CD4-positive, alpha-beta memory T cell (primary cell): ENCODE measurements around the gene UNKL. TPM values are rescaled to one million over a fixed set of nuclear protein-coding genes. Genes with fewer than 3 reads are reported as not detected.

Experiments
- CTCF ChIA-PET: fragments of 350-600 bp; sonication (Branson Sonifier 250); formaldehyde crosslinking; loops from one replicate; lab custom pipeline; 2021; ENCODE audit warnings: inconsistent platforms; ENCODE audit not compliant: partially characterized antibody; lab: Charles Lee
- POLR2A ChIA-PET: fragments of 350-600 bp; sonication (Branson Sonifier 250); formaldehyde crosslinking; loops from one replicate; lab custom pipeline; 2021; ENCODE audit not compliant: partially characterized antibody; lab: Charles Lee
- DNase-seq, 5 donors: peaks; one replicate each; pipeline versions ENCODE4 v3.0.0 to v3.0.0-alpha.2; 2020 to 2022; ENCODE audit warnings: mixed read lengths in 1 of 5
- H3K27ac ChIP-seq: one replicate; pipeline ENCODE4 v1.7.0; 2013; ENCODE audit warnings: low read depth, low read length
- H3K27me3 ChIP-seq: 2 replicates; pipeline ENCODE4 v1.7.0; 2013; ENCODE audit warnings: mild to moderate bottlenecking, low read length, moderate library complexity; ENCODE audit not compliant: insufficient read depth
- H3K36me3 ChIP-seq: 2 replicates; pipeline ENCODE4 v1.7.0; 2013; ENCODE audit warnings: mild to moderate bottlenecking, low read length, moderate library complexity; ENCODE audit not compliant: insufficient read depth
- H3K4me1 ChIP-seq: 2 replicates; pipeline ENCODE4 v1.7.0; 2013; ENCODE audit warnings: mild to moderate bottlenecking, low read length, moderate library complexity; ENCODE audit not compliant: insufficient read depth
- H3K4me3 ChIP-seq, 2 donors: one replicate each; pipeline ENCODE4 v1.7.0; 2013; ENCODE audit warnings: low read length in 2 of 2, mild to moderate bottlenecking in 1 of 2
- H3K9me3 ChIP-seq, 2 donors: one replicate each; pipeline ENCODE4 v1.7.0; 2013; ENCODE audit warnings: low read length in 2 of 2, control low read depth in 1 of 2; ENCODE audit not compliant: control insufficient read depth in 1 of 2
- H3K27ac Mint-ChIP-seq, 7 donors: one replicate each; pipeline ENCODE4 v1.8.0; 2020 to 2021; ENCODE audit warnings: mixed read lengths in 7 of 7, mild to moderate bottlenecking in 6 of 7, inconsistent platforms in 3 of 7, moderate library complexity in 3 of 7
- H3K27me3 Mint-ChIP-seq, 2 donors: one replicate each; pipeline ENCODE4 v1.8.0; 2020 to 2021; ENCODE audit warnings: mixed read lengths in 2 of 2
- H3K36me3 Mint-ChIP-seq, 2 donors: one replicate each; pipeline ENCODE4 v1.8.0; 2020 to 2021; ENCODE audit warnings: mixed read lengths in 2 of 2, inconsistent platforms in 1 of 2, mild to moderate bottlenecking in 1 of 2
- H3K4me1 Mint-ChIP-seq, 4 donors: one replicate each; pipeline ENCODE4 v1.8.0; 2020 to 2021; ENCODE audit warnings: mixed read lengths in 4 of 4, mild to moderate bottlenecking in 1 of 4
- H3K4me3 Mint-ChIP-seq, 8 donors: one replicate each; pipeline ENCODE4 v1.8.0; 2020 to 2021; ENCODE audit warnings: mixed read lengths in 8 of 8, mild to moderate bottlenecking in 7 of 8, moderate library complexity in 6 of 8, inconsistent platforms in 3 of 8
- H3K9me3 Mint-ChIP-seq, 8 donors: one replicate each; pipeline ENCODE4 v1.8.0; 2020 to 2021; ENCODE audit warnings: mixed read lengths in 8 of 8, mild to moderate bottlenecking in 5 of 8, inconsistent platforms in 3 of 8, moderate library complexity in 1 of 8
- intact Hi-C: fragments of 100-400 bp; cut with micrococcal nuclease; formaldehyde crosslinking; loops from one replicate; pipeline ENCODE4 v1.15.1; 2023
- polyA plus RNA-seq, 2 donors: library from polyadenylated mRNA; unstranded; fragments of 300-500 nt; fragmentation: Illumina TruSeq; gene quantifications; one replicate each; pipeline ENCODE4 v1.2.3, GENCODE V29; 2021
- total RNA-seq, 2 experiments: library from RNA; stranded (reverse); gene quantifications; one replicate each; pipeline ENCODE4 v1.2.3, GENCODE V29; 2021

The UNKL gene
- total and polyA plus RNA-seq, 4 experiments from 2014 or later, result 1.3 to 122 (median 59.5) TPM

DNA sequence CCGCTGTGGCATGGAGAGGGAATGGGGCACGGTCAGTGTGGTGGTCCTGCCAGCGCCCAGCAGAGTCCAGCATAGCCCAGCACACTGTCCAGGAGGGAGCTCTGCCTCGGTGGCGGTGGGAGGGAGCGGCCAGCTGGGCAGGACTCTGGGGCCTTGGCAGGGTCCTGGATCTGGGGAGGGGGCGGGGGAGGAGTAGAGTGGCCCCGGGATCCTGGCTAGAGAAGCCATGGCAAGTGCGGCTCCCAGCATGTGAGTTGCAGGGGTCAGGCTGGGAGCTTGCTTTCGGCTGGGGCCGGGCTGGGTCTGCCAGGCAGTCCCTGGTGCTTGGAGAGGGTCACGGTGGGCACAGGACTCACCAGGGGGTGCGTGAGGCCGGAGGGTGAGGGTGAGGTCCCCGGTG lies 58.9 kb downstream of the UNKL start:
- Histone ChIP-seq H3K27me3 (no peaks in the 10 kb centered on the region), H3K36me3 (peaks cover under 1% of the 10 kb centered on the region), H3K27ac (no peak overlapping the region), H3K4me3 (no peak overlapping the region), H3K4me1 (peaks cover 17% of the 10 kb centered on the region), H3K9me3 (no peaks in the 10 kb centered on the region)
- peak overlapping the region in 2 of 7 donors; percentile 51 to 91 for H3K27ac Mint-ChIP-seq
- peaks cover 0 to 7% (median 0%) of the 10 kb centered on the region in 8 donors for H3K9me3 Mint-ChIP-seq
- peaks cover 18 to 47% (median 24%) of the 10 kb centered on the region in 4 donors for H3K4me1 Mint-ChIP-seq
- DNase-seq, result no peak
- ChIA-PET POLR2A (no interaction called here), CTCF (no interaction called here)
- intact Hi-C loops, result no loop called here
- H3K4me3 Mint-ChIP-seq, result no peak overlapping the region
- no peaks in the 10 kb centered on the region for H3K27me3 Mint-ChIP-seq
- H3K36me3 Mint-ChIP-seq, result peaks cover 0 to 10% of the 10 kb centered on the region in 2 donors

DNA sequence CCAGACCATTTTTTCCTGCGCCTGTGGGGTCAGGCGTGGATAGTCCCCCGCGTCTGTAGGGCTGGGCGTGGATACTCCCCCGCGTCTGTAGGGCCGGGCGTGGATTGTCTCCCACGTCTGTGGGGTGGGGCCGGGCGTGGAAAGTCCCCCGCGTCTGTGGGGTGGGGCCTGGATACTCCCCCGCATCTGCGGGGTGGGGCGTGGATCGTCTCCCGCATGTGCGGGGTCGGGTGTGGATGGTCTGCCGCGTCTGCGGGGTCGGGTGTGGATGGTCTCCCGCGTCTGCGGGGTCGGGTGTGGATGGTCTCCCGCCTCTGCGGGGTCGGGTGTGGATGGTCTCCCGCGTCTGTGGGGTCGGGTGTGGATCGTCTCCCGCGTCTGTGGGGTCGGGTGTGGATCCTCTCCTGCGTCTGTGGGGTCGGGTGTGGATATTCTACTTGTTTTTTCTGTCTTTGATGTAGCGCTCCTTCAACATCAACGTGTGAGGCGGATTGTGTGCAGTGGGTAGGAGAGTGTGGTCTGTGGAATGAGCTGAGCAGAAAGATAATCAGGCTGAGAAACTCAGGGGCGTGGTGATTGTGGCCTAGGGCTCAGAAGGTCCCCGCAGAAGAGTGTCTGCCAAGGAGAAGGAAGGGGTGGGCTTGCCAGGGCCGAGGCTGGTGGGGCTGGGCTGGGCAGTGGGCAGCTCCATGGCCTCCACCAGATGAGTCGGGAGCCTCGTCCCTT lies 59.5 kb downstream of the UNKL start:
- H3K27me3 ChIP-seq, result no peaks in the 10 kb centered on the region
- H3K4me1 Mint-ChIP-seq, result peaks cover 18 to 53% (median 28%) of the 10 kb centered on the region in 4 donors
- H3K4me3 ChIP-seq, result no peak overlapping the region
- H3K36me3 Mint-ChIP-seq, result peaks cover 3 to 7% of the 10 kb centered on the region in 2 donors
- H3K36me3 ChIP-seq, result peaks cover 6% of the 10 kb centered on the region
- H3K27ac Mint-ChIP-seq, result peak overlapping the region in 3 of 7 donors; percentile 7 to 91 (median 69)
- H3K27me3 Mint-ChIP-seq, result no peaks in the 10 kb centered on the region
- intact Hi-C loops, result no loop called here
- ChIA-PET CTCF (no interaction called here), POLR2A (interaction anchor here (0.9 to 1.8 kb wide), 4 partner anchors 13 to 66 kb away, joined by 3 to 4 read pairs (median 4); partner anchors contain the start of genes UBE2I and UQCC4)
- H3K4me3 Mint-ChIP-seq, result peak overlapping the region in 2 of 8 donors; percentile 46 to 57
- H3K27ac ChIP-seq, result no peak overlapping the region
- peaks cover 23% of the 10 kb centered on the region for H3K4me1 ChIP-seq
- no peak for DNase-seq
- no peaks in the 10 kb centered on the region for H3K9me3 ChIP-seq
- peaks cover 0 to 9% (median 0%) of the 10 kb centered on the region in 8 donors for H3K9me3 Mint-ChIP-seq

DNA sequence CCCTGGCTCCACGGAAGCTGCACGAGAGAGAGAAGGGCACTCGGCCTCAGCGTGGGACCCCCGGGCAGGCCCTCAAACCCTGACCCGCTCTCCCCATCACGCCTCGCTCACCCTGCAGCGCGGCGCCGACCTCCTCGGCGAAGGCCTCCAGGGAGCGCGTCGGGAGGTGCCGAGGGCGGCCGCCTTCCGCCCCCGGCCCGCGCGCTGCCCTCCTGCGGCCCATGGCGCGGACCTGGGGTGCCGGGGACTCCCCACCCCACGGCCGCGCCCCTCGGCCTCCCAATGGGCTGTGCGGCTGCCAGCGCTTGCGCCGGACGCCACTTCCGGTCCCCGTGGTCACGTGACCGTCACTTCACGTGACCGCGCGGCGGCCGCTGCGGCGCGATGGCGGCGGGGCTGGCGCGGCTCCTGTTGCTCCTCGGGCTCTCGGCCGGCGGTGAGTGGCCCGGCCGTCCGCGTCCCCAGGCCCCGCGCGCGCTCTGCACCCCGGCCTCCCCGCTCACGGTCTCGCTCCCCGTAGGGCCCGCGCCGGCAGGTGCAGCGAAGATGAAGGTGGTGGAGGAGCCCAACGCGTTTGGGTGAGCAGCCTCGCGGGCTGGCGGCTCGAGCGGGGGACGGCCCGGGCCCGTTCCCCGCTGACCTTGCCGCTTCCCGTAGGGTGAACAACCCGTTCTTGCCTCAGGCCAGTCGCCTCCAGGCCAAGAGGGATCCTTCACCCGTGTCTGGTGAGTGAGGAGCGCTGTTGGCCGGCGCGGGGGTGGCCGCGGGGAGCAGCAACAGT lies 62.7 kb downstream of the UNKL start, which contains the start of the genes GNPTG and TSR3:
Gene GNPTG (plus strand): TSS at position 350 of the 781 bp plus-strand sequence. CDS start 35 bp downstream, at position 385.
Gene TSR3 (minus strand): TSS at position 297 of the 781 bp plus-strand sequence. CDS start 74 bp downstream, at position 223.
- Mint-ChIP-seq H3K36me3 (peaks cover 4 to 8% of the 10 kb centered on the region in 2 donors), H3K4me1 (peaks cover 18 to 52% (median 29%) of the 10 kb centered on the region in 4 donors), H3K27me3 (no peaks in the 10 kb centered on the region), H3K27ac (peak within 1 kb of the TSS; percentile 82 to 96 (median 91)), H3K4me3 (peak within 1 kb of the TSS; percentile 80 to 90 (median 84)), H3K9me3 (peaks cover 0 to 11% (median 0%) of the 10 kb centered on the region in 8 donors)
- Histone ChIP-seq H3K4me3 (peak within 1 kb of the TSS; percentile 32 to 82), H3K36me3 (peaks cover 17% of the 10 kb centered on the region), H3K9me3 (no peaks in the 10 kb centered on the region), H3K4me1 (peaks cover 23% of the 10 kb centered on the region), H3K27me3 (no peaks in the 10 kb centered on the region), H3K27ac (peak within 1 kb of the TSS; percentile 75)
- CTCF ChIA-PET, result no interaction called here
- DNase-seq, result peak; percentile 82 to 91 (median 85)
- POLR2A ChIA-PET, result interaction anchor here (1.1 to 1.9 kb wide), 4 partner anchors 9 to 42 kb away, joined by 3 to 7 read pairs (median 4); partner anchors contain the start of gene UBE2I
- intact Hi-C loops, result loop anchor here (1.0 kb wide), 1 partner anchor 42 kb away; the partner anchor contains the start of gene UBE2I

DNA sequence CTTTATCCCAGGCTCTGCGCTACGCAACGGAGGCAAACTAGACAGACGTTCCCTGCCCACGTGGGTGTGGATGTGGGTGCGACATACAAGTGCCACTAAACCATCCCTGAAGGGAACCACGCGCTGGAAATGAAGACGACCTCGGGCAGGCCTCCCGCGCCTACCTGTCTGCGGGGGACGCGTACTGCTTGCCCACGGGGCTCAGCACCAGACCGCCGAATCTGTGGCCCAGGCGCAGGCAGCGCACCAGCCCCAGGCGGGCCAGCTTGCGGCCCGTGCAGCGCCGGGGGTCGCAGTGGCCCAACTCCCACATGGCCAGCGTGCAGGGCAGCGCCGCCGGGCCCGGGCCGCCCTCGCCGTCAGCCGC lies 63.3 kb downstream of the UNKL start:
- ChIA-PET POLR2A (interaction anchor here (1.1 to 1.9 kb wide), 5 partner anchors 9 to 42 kb away, joined by 3 to 7 read pairs (median 3); partner anchors contain the start of gene UBE2I), CTCF (no interaction called here)
- H3K36me3 ChIP-seq, result peaks cover 17% of the 10 kb centered on the region
- peak in 1 of 5 donors; percentile 22 for DNase-seq
- Mint-ChIP-seq H3K27ac (peak overlapping the region in 6 of 7 donors; percentile 66 to 90 (median 84)), H3K4me3 (peak overlapping the region; percentile 74 to 86 (median 79)), H3K9me3 (peaks cover 0 to 11% (median 0%) of the 10 kb centered on the region in 8 donors), H3K36me3 (peaks cover 4 to 8% of the 10 kb centered on the region in 2 donors), H3K27me3 (no peaks in the 10 kb centered on the region), H3K4me1 (peaks cover 18 to 48% (median 29%) of the 10 kb centered on the region in 4 donors)
- peak overlapping the region; percentile 75 for H3K27ac ChIP-seq
- peaks cover 23% of the 10 kb centered on the region for H3K4me1 ChIP-seq
- intact Hi-C loops, result loop anchor here (1.0 kb wide), 1 partner anchor 42 kb away; the partner anchor contains the start of gene UBE2I
- peak overlapping the region; percentile 17 to 82 for H3K4me3 ChIP-seq
- no peaks in the 10 kb centered on the region for H3K27me3 ChIP-seq
- H3K9me3 ChIP-seq, result no peaks in the 10 kb centered on the region

DNA sequence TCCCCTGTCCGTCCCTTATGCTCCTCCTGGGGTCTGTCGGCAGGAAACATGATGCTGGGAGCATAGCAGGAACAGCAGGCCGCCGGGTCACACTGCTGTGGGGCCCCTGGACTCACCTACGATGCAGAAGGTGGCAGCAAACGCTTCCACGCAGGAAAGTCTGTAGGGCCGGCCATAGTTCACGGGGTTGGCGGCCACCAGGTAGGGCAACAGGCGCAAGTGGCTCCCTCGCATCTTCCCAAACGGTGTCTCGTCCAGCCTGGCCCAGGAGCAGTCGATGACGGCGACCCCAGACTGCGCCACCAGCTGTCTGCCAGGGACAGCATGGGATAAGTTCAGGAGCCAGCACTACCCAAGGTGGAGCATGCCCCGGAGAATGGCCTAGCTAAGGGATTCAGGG lies 63.8 kb downstream of the UNKL start:
- ChIA-PET POLR2A (interaction anchor here (0.6 to 1.9 kb wide), 6 partner anchors 8 to 355 kb away, joined by 3 to 7 read pairs (median 4); partner anchors contain the start of genes MAPK8IP3 and UBE2I), CTCF (no interaction called here)
- Histone ChIP-seq H3K27ac (peak overlapping the region; percentile 75), H3K4me1 (peaks cover 23% of the 10 kb centered on the region), H3K4me3 (peak overlapping the region in 1 of 2 donors; percentile 82), H3K9me3 (no peaks in the 10 kb centered on the region), H3K36me3 (peaks cover 17% of the 10 kb centered on the region), H3K27me3 (no peaks in the 10 kb centered on the region)
- Mint-ChIP-seq H3K27me3 (no peaks in the 10 kb centered on the region), H3K4me3 (peak overlapping the region; percentile 70 to 86 (median 79)), H3K27ac (peak overlapping the region in 4 of 7 donors; percentile 43 to 90 (median 84)), H3K4me1 (peaks cover 18 to 46% (median 29%) of the 10 kb centered on the region in 4 donors), H3K9me3 (peaks cover 0 to 11% (median 0%) of the 10 kb centered on the region in 8 donors), H3K36me3 (peaks cover 4 to 8% of the 10 kb centered on the region in 2 donors)
- no peak for DNase-seq
- intact Hi-C loops, result loop anchor here (1.0 kb wide), 1 partner anchor 41 kb away; the partner anchor contains the start of gene UBE2I

GRCh38 chr16:1349951-1350350 lies 64.6 kb downstream of the UNKL start:
- Mint-ChIP-seq H3K27ac (peak overlapping the region in 4 of 7 donors; percentile 37 to 85 (median 82)), H3K4me1 (peaks cover 15 to 39% (median 25%) of the 10 kb centered on the region in 4 donors), H3K36me3 (peaks cover 4 to 8% of the 10 kb centered on the region in 2 donors), H3K9me3 (peaks cover 0 to 11% (median 0%) of the 10 kb centered on the region in 8 donors), H3K27me3 (no peaks in the 10 kb centered on the region), H3K4me3 (peak overlapping the region; percentile 22 to 82 (median 68))
- H3K4me1 ChIP-seq, result peaks cover 23% of the 10 kb centered on the region
- ChIA-PET CTCF (interaction anchor here (0.6 kb wide), 1 partner anchor 14 kb away, joined by 3 read pairs; no protein-coding TSS in a partner anchor), POLR2A (interaction anchor here (0.8 to 1.9 kb wide), 3 partner anchors 10 to 41 kb away, joined by 3 to 7 read pairs (median 3); partner anchors contain the start of gene UBE2I)
- H3K36me3 ChIP-seq, result peaks cover 17% of the 10 kb centered on the region
- no peak overlapping the region for H3K4me3 ChIP-seq
- no peak overlapping the region for H3K27ac ChIP-seq
- H3K27me3 ChIP-seq, result no peaks in the 10 kb centered on the region
- peak in 1 of 5 donors; percentile 1 for DNase-seq
- no peaks in the 10 kb centered on the region for H3K9me3 ChIP-seq
- intact Hi-C loops, result no loop called here
